Small intestine (tissue), 7 donors: ENCODE results near the gene USP14. TPM values are rescaled to one million over a fixed set of nuclear protein-coding genes. Genes with fewer than 3 reads are reported as not detected.

Experiments
- DNase-seq, 2 donors: peaks; one replicate each; pipeline versions ENCODE4 v3.0.0 to v3.0.0-alpha.2; 2013
- FAIRE-seq: peaks from 2 replicates; lab custom pipeline; 2012; peaks lifted over from hg19 to GRCh38; lab: Jason Lieb, UNC
- H3K27ac ChIP-seq, 3 donors: one replicate each; pipeline ENCODE4 v1.5.1; 2013; ENCODE audit warnings: low read length in 2 of 3, mild to moderate bottlenecking in 2 of 3, control low read depth in 1 of 3, inconsistent platforms in 1 of 3, low read depth in 1 of 3, moderate library complexity in 1 of 3
- H3K27me3 ChIP-seq, 3 donors: one replicate each; pipeline ENCODE4 v1.6.1; 2013; ENCODE audit warnings: low read length in 3 of 3, inconsistent platforms in 1 of 3; ENCODE audit not compliant: control insufficient read depth in 3 of 3, insufficient read depth in 3 of 3
- H3K36me3 ChIP-seq, 3 donors: one replicate each; pipeline ENCODE4 v1.6.1; 2013; ENCODE audit warnings: low read length in 3 of 3, inconsistent platforms in 1 of 3, low read depth in 1 of 3, mild to moderate bottlenecking in 1 of 3, moderate library complexity in 1 of 3; ENCODE audit not compliant: control insufficient read depth in 3 of 3, insufficient read depth in 2 of 3
- H3K4me1 ChIP-seq, 3 donors: one replicate each; pipeline ENCODE4 v1.6.1; 2013; ENCODE audit warnings: low read length in 2 of 3, inconsistent platforms in 1 of 3, low read depth in 1 of 3, mild to moderate bottlenecking in 1 of 3, moderate library complexity in 1 of 3; ENCODE audit not compliant: control insufficient read depth in 3 of 3, insufficient read depth in 2 of 3
- H3K4me3 ChIP-seq, 3 donors: one replicate each; pipeline ENCODE4 v1.5.1; 2013; ENCODE audit warnings: low read length in 3 of 3, control low read depth in 1 of 3, inconsistent platforms in 1 of 3, low read depth in 1 of 3, mild to moderate bottlenecking in 1 of 3, moderate library complexity in 1 of 3
- H3K9me3 ChIP-seq, 2 donors: one replicate each; pipeline ENCODE4 v1.6.1; 2013; ENCODE audit warnings: low read depth in 1 of 2, low read length in 1 of 2; ENCODE audit not compliant: control insufficient read depth in 2 of 2, insufficient read depth in 1 of 2
- WGBS, 3 donors: extraction: QIAGEN DNeasy Blood & Tissue Kit; methylation state at CpG; one replicate each; pipeline ENCODE4 v1.1.7; 2013; 5-methylcytosine and 5-hydroxymethylcytosine counted together
- polyA plus RNA-seq, 4 donors: library from polyadenylated mRNA; stranded (reverse) in 3 of 4; unstranded in 1 of 4; fragments of 200-250 nt in 3 of 4; fragments of 120-200 nt in 1 of 4; gene quantifications; one replicate each; pipeline versions ENCODE4 v1.2.1 to v1.2.3, GENCODE V29; 2013
- donor health status: healthy with polysubstance abuse.
- donor health status: control.
- donor health status: control.
- donor health status: Bipolar disorder and iron deficiency.
- donor health status: healthy.

The USP14 gene
- polyA plus RNA-seq, 4 donors: 9.2 to 32.3 (median 19.0) TPM

DNA sequence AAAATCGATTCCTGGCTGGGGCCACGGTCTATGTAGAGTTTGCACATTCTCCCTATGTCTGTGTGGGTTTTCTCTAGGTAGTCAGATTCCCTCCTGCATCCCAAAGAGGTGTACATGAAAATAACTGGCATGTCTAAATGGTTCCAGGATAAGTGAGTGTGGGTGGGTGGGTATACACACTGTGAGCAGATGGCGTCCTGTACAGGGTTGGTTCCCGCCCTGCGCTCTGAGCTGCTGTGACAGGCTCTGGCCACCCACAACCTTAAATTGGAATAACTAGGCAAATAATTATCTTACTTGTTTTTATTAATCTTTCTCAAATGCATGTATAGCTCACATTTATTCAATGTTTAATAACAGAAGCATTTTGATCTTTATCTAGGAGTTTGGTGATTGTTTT lies 93.2 kb downstream of the USP14 start:
- FAIRE-seq (no peak), DNase-seq (no peak)
- WGBS, 3 donors: 96 to 100% (median 97%) methylated on average over 5 of the region's 5 CpGs
- Histone ChIP-seq H3K9me3 (no peaks in the 10 kb centered on the region), H3K27ac (no peak overlapping the region), H3K36me3 (peaks cover 16 to 24% (median 22%) of the 10 kb centered on the region in 3 donors), H3K27me3 (no peaks in the 10 kb centered on the region), H3K4me1 (no peaks in the 10 kb centered on the region), H3K4me3 (no peak overlapping the region)

DNA sequence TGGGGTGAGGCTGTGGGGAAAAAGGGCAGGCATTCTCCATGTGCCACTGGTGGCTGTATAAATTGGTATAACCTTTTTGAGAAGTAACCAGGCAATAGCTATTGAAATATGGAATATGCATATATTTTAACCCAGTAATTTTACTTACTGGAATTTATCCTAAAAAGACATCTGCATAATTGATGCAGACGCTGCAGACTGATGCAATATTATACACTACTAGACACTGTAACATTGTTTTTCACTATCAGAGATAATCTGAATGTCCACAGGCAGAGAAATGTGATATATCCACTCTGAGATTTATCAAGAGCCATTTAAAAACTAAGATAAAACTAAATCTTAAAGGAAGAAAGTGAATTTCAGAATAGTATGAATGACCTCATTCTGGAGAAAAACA lies 94.8 kb downstream of the USP14 start:
- no peak for FAIRE-seq
- 87 to 100% (median 92%) methylated on average over 1 of the region's 1 CpG for WGBS, 3 donors
- peaks cover 14 to 24% (median 24%) of the 10 kb centered on the region in 3 donors for H3K36me3 ChIP-seq

DNA sequence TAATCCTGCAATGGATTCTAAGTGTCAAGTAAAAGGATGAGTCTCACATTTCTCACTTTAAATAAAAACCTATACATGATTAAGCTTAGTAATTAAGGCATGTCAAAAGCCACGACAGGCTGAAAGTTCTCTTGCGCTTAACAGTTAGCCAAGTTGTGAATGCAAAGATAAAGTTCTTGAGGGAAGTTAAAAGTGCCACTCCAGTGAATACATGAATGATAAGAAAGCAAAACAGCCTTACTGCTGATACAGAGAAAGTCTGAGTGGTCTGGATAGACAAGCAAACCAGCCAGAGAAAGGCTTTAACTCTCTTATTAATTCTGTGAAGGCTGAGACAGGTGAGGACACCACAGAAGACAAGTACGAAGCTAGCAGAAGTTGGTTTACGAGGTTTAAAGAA lies 96.8 kb downstream of the USP14 start:
- FAIRE-seq: no peak
- Histone ChIP-seq H3K4me3 (no peak overlapping the region), H3K36me3 (peaks cover 12 to 24% (median 22%) of the 10 kb centered on the region in 3 donors)

More for the DNA sequence above, 94.8 kb downstream of the USP14 start:
- H3K27ac ChIP-seq: no peak overlapping the region
- no peak overlapping the region for H3K4me3 ChIP-seq
- H3K4me1 ChIP-seq: no peaks in the 10 kb centered on the region
- H3K9me3 ChIP-seq: no peaks in the 10 kb centered on the region
- H3K27me3 ChIP-seq: no peaks in the 10 kb centered on the region
- no peak for DNase-seq

DNA sequence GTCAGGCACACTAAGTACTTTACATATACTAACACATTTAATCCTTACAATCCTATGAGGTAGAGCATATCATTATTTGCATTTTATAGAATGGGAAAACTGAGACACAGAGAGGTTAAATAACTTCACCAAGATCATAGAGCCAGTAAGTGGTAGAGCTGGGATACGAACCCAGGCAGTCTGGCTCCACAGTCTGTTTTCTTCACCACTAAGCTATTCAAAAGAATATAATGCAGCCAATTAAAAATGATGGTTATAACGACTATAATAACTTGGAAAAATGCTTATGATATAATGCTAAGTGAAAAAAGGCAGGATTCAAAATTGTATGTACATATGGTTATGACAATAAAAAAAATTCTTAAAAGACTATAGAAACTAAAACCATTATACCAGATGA lies 102.2 kb downstream of the USP14 start:
- Histone ChIP-seq H3K4me3 (no peak overlapping the region), H3K4me1 (no peaks in the 10 kb centered on the region), H3K9me3 (no peaks in the 10 kb centered on the region), H3K27ac (no peak overlapping the region), H3K27me3 (no peaks in the 10 kb centered on the region), H3K36me3 (peaks cover 4 to 9% (median 8%) of the 10 kb centered on the region in 3 donors)
- 84 to 92% (median 86%) methylated on average over 2 of the region's 2 CpGs for WGBS, 3 donors
- DNase-seq: no peak
- FAIRE-seq: no peak

More for the DNA sequence above, 96.8 kb downstream of the USP14 start:
- Histone ChIP-seq H3K4me1 (no peaks in the 10 kb centered on the region), H3K27me3 (no peaks in the 10 kb centered on the region), H3K9me3 (no peaks in the 10 kb centered on the region), H3K27ac (no peak overlapping the region)
- DNase-seq: no peak
- WGBS, 3 donors: 92 to 98% (median 95%) methylated on average over 4 of the region's 4 CpGs

DNA sequence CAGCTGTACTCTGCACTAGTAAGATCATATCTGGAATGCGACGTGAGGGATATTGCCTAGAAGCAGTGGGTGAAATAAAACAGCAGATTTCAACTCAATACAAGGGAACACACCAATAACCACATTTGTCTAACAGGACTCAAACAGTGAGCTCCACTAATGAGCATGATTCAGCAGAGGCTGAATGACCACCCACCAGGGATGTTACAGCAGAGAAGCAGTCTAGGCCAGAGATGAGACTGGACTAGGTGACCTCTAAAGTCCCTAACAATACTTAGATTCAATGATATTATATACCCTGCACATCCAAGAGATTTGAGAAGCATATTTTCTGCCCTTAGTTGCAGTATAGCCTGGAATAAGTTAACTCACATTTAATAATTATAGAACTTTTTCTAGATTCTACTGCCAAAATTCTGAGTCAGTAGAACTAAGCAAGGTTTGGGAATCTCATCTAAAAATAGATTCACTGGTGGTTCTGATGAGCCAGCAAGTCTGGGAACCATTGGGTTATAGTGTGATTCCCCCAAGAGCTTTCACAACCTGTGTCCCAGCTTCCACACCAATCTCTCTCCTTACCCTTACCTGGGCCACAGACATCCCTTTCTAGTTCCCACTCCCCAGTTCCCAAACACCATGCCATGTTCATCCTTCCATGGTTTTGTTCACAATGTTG lies 103.2 kb downstream of the USP14 start:
- Histone ChIP-seq H3K36me3 (peaks cover 2 to 4% (median 3%) of the 10 kb centered on the region in 3 donors), H3K9me3 (no peaks in the 10 kb centered on the region), H3K4me3 (no peak overlapping the region), H3K27me3 (no peaks in the 10 kb centered on the region), H3K27ac (no peak overlapping the region), H3K4me1 (no peaks in the 10 kb centered on the region)
- FAIRE-seq: no peak
- 96 to 98% (median 96%) methylated on average over 2 of the region's 2 CpGs for WGBS, 3 donors
- no peak for DNase-seq

Other genes with a start within 250 kb of the USP14 start
- under 1 TPM in 1 of 4 donors, not detected in 3; 0.51 TPM for gene TUBB8B, start 108.9 kb upstream of the USP14 start, polyA plus RNA-seq
- gene THOC1, start 109.5 kb downstream of the USP14 start, polyA plus RNA-seq: 10 to 100 TPM; 20.5 to 53.6 (median 23.5) TPM